Motor neuron (in vitro differentiated cells): Measurements from ENCODE around the gene BICDL2. TPM values are rescaled to one million over a fixed set of nuclear protein-coding genes. Genes with fewer than 3 reads are reported as not detected.

Source experiments
- ATAC-seq, 8 experiments: fragments of 200-7000 bp; cut with Tn5 transposase; replicated peaks in 6 of 8; 2 replicates each; pipeline ENCODE4 v1.8.0; 2021; ENCODE audit warnings: mild to moderate bottlenecking in 8 of 8, moderate library complexity in 8 of 8
- H3K27ac ChIP-seq, 2 donors: fragments of 250-450 bp; sonication (Bioruptor Pico); 2 replicates each; pipeline ENCODE4 v1.9.0; 2021; ENCODE audit warnings: antibody characterized with exemption in 2 of 2, mild to moderate bottlenecking in 2 of 2, moderate library complexity in 1 of 2
- H3K4me1 ChIP-seq, 2 donors: fragments of 250-450 bp; sonication (Bioruptor Pico); replicated peaks in 1 of 2; 2 replicates each; pipeline ENCODE4 v1.6.1; 2021; ENCODE audit warnings: antibody characterized with exemption in 2 of 2, mild to moderate bottlenecking in 2 of 2, moderate library complexity in 1 of 2
- H3K4me3 ChIP-seq, 5 donors: fragments of 250-450 bp; sonication (Bioruptor Pico); 2 replicates each; pipeline ENCODE4 v1.9.0; 2021; ENCODE audit warnings: antibody characterized with exemption in 5 of 5, mild to moderate bottlenecking in 5 of 5, moderate library complexity in 4 of 5
- WGBS, 10 experiments: fragments of 450-650 bp; shearing (Covaris generic); methylation state at CpG; one replicate each; pipeline ENCODE4 v1.0.0; 2022; 5-methylcytosine and 5-hydroxymethylcytosine counted together
- in situ Hi-C, 9 experiments: fragments of 400-800 bp; cut with MboI; loops; one replicate each; pipeline ENCODE4 v1.15.0; 2021; ENCODE audit warnings: low sequenced_read_pairs in 9 of 9, low pct_unique_long_range_greater_than_20kb in 2 of 9; ENCODE audit not compliant: unreplicated experiment in 9 of 9
- total RNA-seq, 8 experiments: library from RNA; unstranded; fragments of 300-600 nt; gene quantifications; 2 replicates each; pipeline versions ENCODE4 v1.2.3 to v1.2.4, GENCODE V29; 2022

The BICDL2 gene
- total RNA-seq, 8 experiments from 2014 or later: 0.11 to 0.95 (median 0.21) TPM

DNA sequence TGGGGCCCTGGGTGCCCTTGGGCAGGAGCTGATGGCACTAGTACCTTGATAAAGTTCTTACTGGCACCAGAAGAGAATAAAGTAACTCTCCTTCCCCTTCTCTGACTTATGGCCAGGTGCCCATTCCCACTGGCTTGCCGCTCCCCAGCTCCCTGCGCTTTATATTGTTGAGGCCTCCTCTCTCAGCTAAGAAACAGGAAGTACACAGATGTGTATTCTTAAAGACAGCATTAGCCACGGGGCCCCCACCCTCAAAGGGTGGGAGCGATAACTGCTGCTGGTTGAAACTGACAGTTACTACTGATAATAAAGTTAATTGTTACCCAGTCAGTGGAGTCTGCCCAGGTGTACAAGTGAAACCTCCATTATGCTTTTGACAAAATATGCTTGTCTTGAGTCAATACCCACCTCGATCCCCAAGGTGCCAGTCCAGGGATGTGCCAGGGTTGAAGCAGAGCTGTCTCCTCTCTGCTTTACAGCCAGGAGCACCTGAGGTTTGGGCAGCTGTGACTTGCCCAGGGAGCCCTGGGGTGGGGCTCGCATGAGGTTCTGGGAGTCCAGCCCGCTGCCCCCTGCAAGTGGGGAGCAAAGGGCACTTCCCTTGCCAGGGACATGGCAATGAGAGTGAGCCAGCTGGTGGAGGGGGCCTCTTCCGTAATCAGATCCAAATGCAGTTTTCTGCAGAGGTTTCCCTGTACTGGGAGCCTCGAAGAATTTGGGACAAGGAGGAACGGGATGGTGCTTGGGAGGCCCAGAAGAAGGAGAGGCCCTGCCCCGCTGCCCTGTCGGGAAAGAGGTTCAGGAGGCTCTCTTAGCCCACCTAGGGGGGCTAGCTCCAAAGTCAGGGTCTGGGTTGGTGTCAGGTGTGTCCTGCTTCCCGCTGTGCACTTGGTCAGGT, 29.4 kb downstream of the BICDL2 start:
- Histone ChIP-seq H3K4me3 (no peak overlapping the region), H3K4me1 (peaks cover 15 to 33% of the 10 kb centered on the region in 2 donors), H3K27ac (no peak overlapping the region)
- ATAC-seq: no peak
- WGBS, 10 experiments: 0 to 72% (median 64%) methylated on average over 1 to 9 of the region's 13 CpGs; no CpG with 5 or more reads in 3 of the 10 experiments
- in situ Hi-C loops: no loop called here

GRCh38 chr16:3004781-3005284, 31.9 kb downstream of the BICDL2 start:
- ATAC-seq: no peak
- Histone ChIP-seq H3K4me3 (peak overlapping the region; percentile 30 to 54 (median 44)), H3K4me1 (peaks cover 13 to 24% of the 10 kb centered on the region in 2 donors), H3K27ac (no peak overlapping the region)
- in situ Hi-C loops: no loop called here
- WGBS, 10 experiments: 0 to 34% (median 3%) methylated on average over 1 to 7 of the region's 25 CpGs; no CpG with 5 or more reads in 6 of the 10 experiments

DNA sequence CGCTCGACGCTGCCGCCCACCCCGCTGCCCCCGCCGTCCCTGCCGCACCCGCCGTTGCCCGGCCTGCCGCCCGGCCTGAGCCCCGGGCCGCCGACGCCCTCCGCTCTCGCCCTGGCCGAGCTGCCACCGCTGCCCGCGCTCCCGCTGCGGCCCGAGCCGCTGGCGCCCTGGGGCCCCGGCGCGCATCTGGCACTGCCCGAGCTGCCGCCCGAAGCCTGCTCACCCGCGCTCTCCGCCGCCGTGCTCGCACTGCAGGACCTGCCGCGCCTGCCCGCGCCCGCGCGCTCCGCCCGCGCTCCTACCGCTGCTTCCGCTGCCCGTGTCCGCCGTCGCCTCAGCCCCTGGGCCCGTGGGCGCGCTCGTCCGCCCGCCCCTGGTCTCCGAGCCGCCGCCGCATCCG, 32.4 kb downstream of the BICDL2 start:
- Histone ChIP-seq H3K4me1 (peaks cover 13 to 19% of the 10 kb centered on the region in 2 donors), H3K27ac (peak overlapping the region in 1 of 2 donors; percentile 43), H3K4me3 (peak overlapping the region; percentile 40 to 54 (median 50))
- peak in 6 of 8 experiments; percentile 15 to 34 (median 30) for ATAC-seq
- in situ Hi-C loops: no loop called here
- WGBS, 10 experiments: no CpG with 5 or more reads among the region's 67 CpGs

DNA sequence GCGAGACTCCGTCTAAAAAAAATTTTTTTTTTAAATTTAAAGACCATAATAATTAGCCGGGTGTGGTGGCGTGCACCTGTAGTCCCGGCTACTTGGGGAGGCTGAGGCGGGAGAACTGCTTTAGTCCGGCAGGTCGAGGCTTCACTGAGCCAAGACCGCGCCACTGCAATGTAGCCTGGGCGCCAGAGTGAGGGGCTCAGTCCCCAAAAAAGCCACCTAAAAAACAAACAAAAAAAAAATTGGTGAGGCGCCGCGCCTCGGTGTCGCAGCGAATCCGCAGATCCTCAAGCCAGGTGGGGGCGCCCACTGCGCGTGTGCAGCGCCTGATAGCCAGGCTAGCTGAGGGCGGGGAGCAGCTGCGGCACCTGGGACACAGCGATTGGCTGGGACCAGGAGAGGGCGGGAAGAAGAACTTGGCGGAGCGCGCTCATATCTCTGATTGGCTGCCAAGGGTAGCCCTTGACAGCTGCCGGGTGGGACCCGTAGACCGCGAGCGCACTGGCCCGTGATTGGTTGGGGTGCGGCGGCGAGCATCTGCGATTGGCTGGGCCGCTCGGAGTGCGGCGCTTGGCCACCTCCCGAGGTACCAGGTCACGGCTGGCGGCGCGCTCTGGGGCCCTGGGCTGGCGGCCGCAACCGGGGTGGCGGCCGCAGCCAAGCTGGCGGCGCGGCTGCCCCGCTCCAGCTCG, 33.0 kb downstream of the BICDL2 start:
- H3K4me3 ChIP-seq: peak overlapping the region; percentile 40 to 54 (median 50)
- H3K27ac ChIP-seq: no peak overlapping the region
- 0 to 92% (median 24%) methylated on average over 2 to 15 of the region's 58 CpGs; no CpG with 5 or more reads in 1 of the 10 experiments for WGBS, 10 experiments
- peak; percentile 95 to 98 (median 96) for ATAC-seq
- H3K4me1 ChIP-seq: peaks cover 12 to 15% of the 10 kb centered on the region in 2 donors
- in situ Hi-C loops: no loop called here

- no peak for ATAC-seq
- no peak overlapping the region for H3K27ac ChIP-seq
- in situ Hi-C loops: no loop called here
- WGBS, 10 experiments: 40 to 100% (median 70%) methylated on average over 1 to 2 of the region's 12 CpGs; no CpG with 5 or more reads in 6 of the 10 experiments
- H3K4me3 ChIP-seq: no peak overlapping the region
- H3K4me1 ChIP-seq: peaks cover 4% of the 10 kb centered on the region in 2 donors
Measured at GRCh38 chr16:3001316-3001715, 35.4 kb downstream of the BICDL2 start.

GRCh38 chr16:3000540-3000939, 36.2 kb downstream of the BICDL2 start:
- in situ Hi-C loops: no loop called here
- no peak for ATAC-seq
- Histone ChIP-seq H3K4me3 (no peak overlapping the region), H3K4me1 (peaks cover 4% of the 10 kb centered on the region in 2 donors), H3K27ac (no peak overlapping the region)
- WGBS, 10 experiments: 20 to 83% (median 57%) methylated on average over 1 of the region's 4 CpGs; no CpG with 5 or more reads in 6 of the 10 experiments

GRCh38 chr16:2999929-3000328, 36.8 kb downstream of the BICDL2 start:
- H3K27ac ChIP-seq: no peak overlapping the region
- peaks cover 2% of the 10 kb centered on the region in 2 donors for H3K4me1 ChIP-seq
- no peak for ATAC-seq
- in situ Hi-C loops: no loop called here
- WGBS, 10 experiments: 67 to 84% (median 76%) methylated on average over 2 to 6 of the region's 6 CpGs; no CpG with 5 or more reads in 6 of the 10 experiments
- no peak overlapping the region for H3K4me3 ChIP-seq

DNA sequence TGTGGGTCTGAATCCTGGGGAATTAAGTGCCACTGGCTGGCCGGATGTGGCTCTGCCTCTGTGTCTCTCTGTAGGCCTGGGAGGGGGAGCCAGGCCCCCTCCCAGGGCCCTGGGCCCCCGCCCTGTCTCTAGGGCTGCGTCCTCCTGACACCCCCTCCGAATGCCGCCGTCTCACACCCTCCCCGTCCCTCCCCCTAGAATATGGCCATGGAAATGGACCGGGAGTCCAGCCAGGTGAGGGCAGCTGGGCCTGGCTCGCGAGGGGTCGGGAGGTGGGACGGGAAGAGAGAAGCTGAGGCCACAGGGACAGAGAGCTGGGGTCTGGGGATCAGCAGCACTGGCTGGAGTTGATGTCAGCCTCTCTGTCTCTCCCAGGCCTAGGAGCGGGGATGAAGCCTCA, 40.4 kb downstream of the BICDL2 start:
- in situ Hi-C loops: no loop called here
- no peak overlapping the region for H3K4me3 ChIP-seq
- 64 to 83% (median 67%) methylated on average over 1 to 3 of the region's 13 CpGs; no CpG with 5 or more reads in 7 of the 10 experiments for WGBS, 10 experiments
- no peak overlapping the region for H3K27ac ChIP-seq
- no peaks in the 10 kb centered on the region for H3K4me1 ChIP-seq
- no peak for ATAC-seq

- ATAC-seq: no peak
- H3K4me1 ChIP-seq: peaks cover 6 to 11% of the 10 kb centered on the region in 2 donors
- no peak overlapping the region for H3K4me3 ChIP-seq
- no peak overlapping the region for H3K27ac ChIP-seq
- in situ Hi-C loops: no loop called here
- WGBS, 10 experiments: 90 to 100% (median 100%) methylated on average over 1 to 2 of the region's 14 CpGs; no CpG with 5 or more reads in 6 of the 10 experiments
Measured at GRCh38 chr16:2992383-2993081, 44.2 kb downstream of the BICDL2 start.

GRCh38 chr16:2991566-2992261, 45.0 kb downstream of the BICDL2 start:
- 10 to 100% (median 75%) methylated on average over 1 to 2 of the region's 12 CpGs; no CpG with 5 or more reads in 6 of the 10 experiments for WGBS, 10 experiments
- peak in 1 of 8 experiments; percentile 22 for ATAC-seq
- H3K4me3 ChIP-seq: no peak overlapping the region
- peaks cover 7 to 17% of the 10 kb centered on the region in 2 donors for H3K4me1 ChIP-seq
- H3K27ac ChIP-seq: no peak overlapping the region
- in situ Hi-C loops: no loop called here

GRCh38 chr16:2990891-2991290, 45.9 kb downstream of the BICDL2 start:
- no peak overlapping the region for H3K4me3 ChIP-seq
- ATAC-seq: no peak
- peaks cover 7 to 17% of the 10 kb centered on the region in 2 donors for H3K4me1 ChIP-seq
- WGBS, 10 experiments: 100% methylated on average over 2 of the region's 10 CpGs; no CpG with 5 or more reads in 9 of the 10 experiments
- in situ Hi-C loops: no loop called here
- H3K27ac ChIP-seq: no peak overlapping the region

- in situ Hi-C loops: no loop called here
- no peak overlapping the region for H3K4me3 ChIP-seq
- peaks cover 7 to 17% of the 10 kb centered on the region in 2 donors for H3K4me1 ChIP-seq
- no peak overlapping the region for H3K27ac ChIP-seq
- ATAC-seq: no peak
- WGBS, 10 experiments: 17% methylated on average over 1 of the region's 8 CpGs; no CpG with 5 or more reads in 9 of the 10 experiments
Measured at GRCh38 chr16:2988590-2989099, 48.1 kb downstream of the BICDL2 start.
